Coronary artery (tissue), 2 donors: ENCODE measurements around the gene ATP5F1B.

Experiments
- DNase-seq: peaks from one replicate; pipeline ENCODE4 v3.0.0-alpha.2; 2017; ENCODE audit warnings: low spot score
- H3K27ac ChIP-seq, 2 donors: fragments of 200-600 bp; sonication (generic); one replicate each; pipeline ENCODE4 v1.5.1; 2016 to 2019
- H3K4me3 ChIP-seq: fragments of 200-600 bp; sonication (generic); 2 replicates; pipeline ENCODE4 v1.5.1; 2016; ENCODE audit warnings: mild to moderate bottlenecking, moderate library complexity
- CTCF ChIP-seq: fragments of 200-600 bp; sonication (generic); IDR thresholded peaks from one replicate; pipeline ENCODE4 v1.5.1; 2019; ENCODE audit warnings: antibody characterized with exemption

The ATP5F1B gene

GRCh38 chr12:56591961-56592360 lies 53.8 kb downstream of the ATP5F1B start:
- Histone ChIP-seq H3K4me3 (no peak overlapping the region), H3K27ac (no peak overlapping the region)
- no peak for DNase-seq
- TF ChIP-seq CTCF: no peak

GRCh38 chr12:56591126-56591525 lies 54.7 kb downstream of the ATP5F1B start:
- Histone ChIP-seq H3K4me3 (no peak overlapping the region), H3K27ac (peak overlapping the region in 1 of 2 donors; percentile 36)
- no peak for TF ChIP-seq CTCF
- no peak for DNase-seq

GRCh38 chr12:56590237-56590830 lies 55.5 kb downstream of the ATP5F1B start:
- TF ChIP-seq CTCF: no peak
- no peak for DNase-seq
- Histone ChIP-seq H3K27ac (peak overlapping the region in 1 of 2 donors; percentile 43), H3K4me3 (no peak overlapping the region)

GRCh38 chr12:56589783-56590182 lies 56.0 kb downstream of the ATP5F1B start:
- no peak overlapping the region for H3K4me3 ChIP-seq
- peak overlapping the region in 1 of 2 donors; percentile 43 for H3K27ac ChIP-seq
- DNase-seq: no peak
- TF ChIP-seq CTCF: no peak
